ENCODE results near the gene RTP3.

Gene RTP3

GRCh38 chr3:46549408-46549904 lies 51.7 kb downstream of the RTP3 start:
- Histone ChIP-seq H3K36me3 (ENCODE audit: control insufficient read depth in 2 of 2, insufficient read depth in 2 of 2, low read length in 2 of 2) (no peaks in the 10 kb centered on the region), H3K9me3 (ENCODE audit: control insufficient read depth in 2 of 2, low read length in 2 of 2) (no peaks in the 10 kb centered on the region), H3K4me1 (ENCODE audit: control insufficient read depth, insufficient read depth, low read length) (no peaks in the 10 kb centered on the region), H3K27ac (ENCODE audit: low read length) (no peak overlapping the region), H3K9ac (ENCODE audit: low read length in 2 of 2) (no peak overlapping the region), H3K27me3 (ENCODE audit: control insufficient read depth in 1 of 2, insufficient read depth in 2 of 2, low read length in 2 of 2) (peaks cover 0 to 2% of the 10 kb centered on the region in 2 donors), H3K4me3 (ENCODE audit: low read length in 2 of 2) (no peak overlapping the region)

GRCh38 chr3:46549989-46550388 lies 52.2 kb downstream of the RTP3 start:
- no peak overlapping the region for H3K9ac ChIP-seq (ENCODE audit: low read length in 2 of 2)
- no peaks in the 10 kb centered on the region for H3K4me1 ChIP-seq (ENCODE audit: control insufficient read depth, insufficient read depth, low read length)
- no peak overlapping the region for H3K4me3 ChIP-seq (ENCODE audit: low read length in 2 of 2)
- no peak overlapping the region for H3K27ac ChIP-seq (ENCODE audit: low read length)
- H3K27me3 ChIP-seq (ENCODE audit: control insufficient read depth in 1 of 2, insufficient read depth in 2 of 2, low read length in 2 of 2), result peaks cover 0 to 2% of the 10 kb centered on the region in 2 donors
- H3K9me3 ChIP-seq (ENCODE audit: control insufficient read depth in 2 of 2, low read length in 2 of 2), result no peaks in the 10 kb centered on the region
- H3K36me3 ChIP-seq (ENCODE audit: control insufficient read depth in 2 of 2, insufficient read depth in 2 of 2, low read length in 2 of 2), result no peaks in the 10 kb centered on the region

Data from stomach smooth muscle (tissue), 2 donors.